Measurements from ENCODE around the gene PCK2. TPM values are rescaled to one million over a fixed set of nuclear protein-coding genes. Genes with fewer than 3 reads are reported as not detected.

Gene PCK2
- total and polyA plus RNA-seq, 2 of the 13 experiments (the other 11 are each of a cell fraction or from before 2014, with no cell fraction given) = 129 to 272 TPM

GRCh38 chr14:24094841-24095270 is 745 bp downstream of the PCK2 start (continued):
- TF ChIP-seq AFF4 (CRISPR knock-in tag; IDR thresholded peaks at IDR 0.05) = no peak
- TF ChIP-seq ZSCAN12 (CRISPR knock-in tag; IDR thresholded peaks at IDR 0.05) = no peak
- no peak for TF ChIP-seq RAD51 (IDR thresholded peaks at IDR 0.05; ENCODE audit: borderline replicate concordance)
- TF ChIP-seq ELF4 (CRISPR knock-in tag; IDR thresholded peaks at IDR 0.05; ENCODE audit: borderline replicate concordance) = peak; percentile 77; the same call in 1 of the 2 replicates
- 0 out of 4 replicates have a peak, but pooled peaks of 1 of the 2 experiments have one; percentile 6 for TF ChIP-seq KLF16 (CRISPR knock-in tag; IDR thresholded peaks at IDR 0.05)
- TF ChIP-seq ZNF484 (CRISPR knock-in tag; IDR thresholded peaks at IDR 0.05; ENCODE audit: borderline replicate concordance, low read depth) = 0 out of 2 replicates have a peak, but pooled peaks have one; percentile 9
- no peak; the same call in 1 of the 2 replicates for TF ChIP-seq IRF1 (CRISPR knock-in tag; IDR thresholded peaks at IDR 0.05; ENCODE audit: low read depth)
- TF ChIP-seq HOXA9 (CRISPR knock-in tag; IDR thresholded peaks at IDR 0.05; ENCODE audit: borderline replicate concordance) = no peak
- no peak for TF ChIP-seq MTA1 (CRISPR knock-in tag; IDR thresholded peaks at IDR 0.05; ENCODE audit: borderline replicate concordance)
- no peak for TF ChIP-seq MEIS2 (CRISPR knock-in tag; IDR thresholded peaks at IDR 0.05)
- TF ChIP-seq ZZZ3 (CRISPR knock-in tag; IDR thresholded peaks at IDR 0.05; ENCODE audit: borderline replicate concordance) = 0 out of 2 replicates have a peak, but pooled peaks have one; percentile 16
- peak in 1 of 2 experiments; percentile 3; a peak in 1 of 4 replicates for TF ChIP-seq HMGXB4 (CRISPR knock-in tag; IDR thresholded peaks at IDR 0.05; ENCODE audit: borderline replicate concordance in 1 of 2, low read depth in 1 of 2)
- TF ChIP-seq KAT7 (CRISPR knock-in tag; IDR thresholded peaks at IDR 0.05; ENCODE audit: borderline replicate concordance) = no peak; the same call in 1 of the 2 replicates
- TF ChIP-seq ZBTB43 (CRISPR knock-in tag; conservative IDR thresholded peaks at IDR 0.05) = no peak
- TF ChIP-seq PHF5A (CRISPR knock-in tag; IDR thresholded peaks at IDR 0.05; ENCODE audit: low read depth, unreplicated experiment) = no peak
- no peak for TF ChIP-seq ZHX1 (CRISPR knock-in tag; IDR thresholded peaks at IDR 0.05; ENCODE audit: low read depth)
- TF ChIP-seq TAF15 (IDR thresholded peaks at IDR 0.05; ENCODE audit: low read depth, low read length, poor library complexity, severe bottlenecking) = no peak
- peak; percentile 19 for TF ChIP-seq ZNF34 (CRISPR knock-in tag; IDR thresholded peaks at IDR 0.05; ENCODE audit: borderline replicate concordance)
